ENCODE results near the gene CDS2.

Gene CDS2

GRCh38 chr20:5077761-5078387, 48.9 kb upstream of the CDS2 start:
- peaks cover 21% of the 10 kb centered on the region for H3K4me1 ChIP-seq (ENCODE audit: control insufficient read depth, insufficient read depth, low read length)
- no peaks in the 10 kb centered on the region for H3K36me3 ChIP-seq (ENCODE audit: control insufficient read depth in 2 of 2, insufficient read depth in 1 of 2, low read length in 2 of 2)
- TF ChIP-seq WT1 (tag by site-specific recombination; IDR thresholded peaks at IDR 0.05) (peak; percentile 66; the same call in 1 of the 2 replicates), AEBP2 (tag by site-specific recombination; IDR thresholded peaks at IDR 0.05; ENCODE audit: borderline replicate concordance) (no peak)
- CTCF ChIA-PET, result interaction anchor here (1.0 kb wide), 1 partner anchor 320 kb away, joined by 3 read pairs; no protein-coding TSS in a partner anchor
- H3K4me3 ChIP-seq (ENCODE audit: low read depth, low read length), result no peak overlapping the region
- H3K27ac ChIP-seq (ENCODE audit: extremely low read depth, low read depth, low read length), result no peak overlapping the region
- POLR2A ChIA-PET, result interaction anchor here (0.7 kb wide), 2 partner anchors 135 to 699 kb away, joined by 3 to 4 read pairs; no protein-coding TSS in a partner anchor
- no peaks in the 10 kb centered on the region for H3K9me3 ChIP-seq (ENCODE audit: control insufficient read depth, insufficient read depth, low read depth, low read length)

- H3K27ac ChIP-seq (ENCODE audit: extremely low read depth, low read depth, low read length), result no peak overlapping the region
- CTCF ChIA-PET, result interaction anchor here (0.7 to 1.0 kb wide), 2 partner anchors 43 to 320 kb away, joined by 3 read pairs; no protein-coding TSS in a partner anchor
- POLR2A ChIA-PET, result interaction anchor here (0.7 kb wide), 1 partner anchor 700 kb away, joined by 4 read pairs; no protein-coding TSS in a partner anchor
- no peaks in the 10 kb centered on the region for H3K9me3 ChIP-seq (ENCODE audit: control insufficient read depth, insufficient read depth, low read depth, low read length)
- TF ChIP-seq, protein P1, sequence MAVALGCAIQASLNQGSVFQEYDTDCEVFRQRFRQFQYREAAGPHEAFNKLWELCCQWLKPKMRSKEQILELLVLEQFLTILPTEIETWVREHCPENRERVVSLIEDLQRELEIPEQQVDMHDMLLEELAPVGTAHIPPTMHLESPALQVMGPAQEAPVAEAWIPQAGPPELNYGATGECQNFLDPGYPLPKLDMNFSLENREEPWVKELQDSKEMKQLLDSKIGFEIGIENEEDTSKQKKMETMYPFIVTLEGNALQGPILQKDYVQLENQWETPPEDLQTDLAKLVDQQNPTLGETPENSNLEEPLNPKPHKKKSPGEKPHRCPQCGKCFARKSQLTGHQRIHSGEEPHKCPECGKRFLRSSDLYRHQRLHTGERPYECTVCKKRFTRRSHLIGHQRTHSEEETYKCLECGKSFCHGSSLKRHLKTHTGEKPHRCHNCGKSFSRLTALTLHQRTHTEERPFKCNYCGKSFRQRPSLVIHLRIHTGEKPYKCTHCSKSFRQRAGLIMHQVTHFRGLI (tag by site-specific recombination; IDR thresholded peaks at IDR 0.05), result no peak
- TF ChIP-seq ZNF544 (tag by site-specific recombination; IDR thresholded peaks at IDR 0.05) (no peak), ZNF560 (tag by site-specific recombination; IDR thresholded peaks at IDR 0.05; ENCODE audit: borderline replicate concordance) (no peak), PRDM10 (tag by site-specific recombination; IDR thresholded peaks at IDR 0.05) (no peak), SP3 (tag by site-specific recombination; IDR thresholded peaks at IDR 0.05) (no peak), ZFP41 (tag by site-specific recombination; IDR thresholded peaks at IDR 0.05; ENCODE audit: borderline replicate concordance) (no peak), ZNF311 (tag by site-specific recombination; IDR thresholded peaks at IDR 0.05; ENCODE audit: borderline replicate concordance) (no peak), GLI2 (tag by site-specific recombination; IDR thresholded peaks at IDR 0.05; ENCODE audit: borderline replicate concordance, low read depth) (no peak), ZSCAN23 (tag by site-specific recombination; IDR thresholded peaks at IDR 0.05) (no peak), GFI1B (tag by site-specific recombination; IDR thresholded peaks at IDR 0.05) (no peak), PRDM1 (tag by site-specific recombination; IDR thresholded peaks at IDR 0.05) (no peak)
- TF ChIP-seq, protein P2, sequence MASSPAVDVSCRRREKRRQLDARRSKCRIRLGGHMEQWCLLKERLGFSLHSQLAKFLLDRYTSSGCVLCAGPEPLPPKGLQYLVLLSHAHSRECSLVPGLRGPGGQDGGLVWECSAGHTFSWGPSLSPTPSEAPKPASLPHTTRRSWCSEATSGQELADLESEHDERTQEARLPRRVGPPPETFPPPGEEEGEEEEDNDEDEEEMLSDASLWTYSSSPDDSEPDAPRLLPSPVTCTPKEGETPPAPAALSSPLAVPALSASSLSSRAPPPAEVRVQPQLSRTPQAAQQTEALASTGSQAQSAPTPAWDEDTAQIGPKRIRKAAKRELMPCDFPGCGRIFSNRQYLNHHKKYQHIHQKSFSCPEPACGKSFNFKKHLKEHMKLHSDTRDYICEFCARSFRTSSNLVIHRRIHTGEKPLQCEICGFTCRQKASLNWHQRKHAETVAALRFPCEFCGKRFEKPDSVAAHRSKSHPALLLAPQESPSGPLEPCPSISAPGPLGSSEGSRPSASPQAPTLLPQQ (tag by site-specific recombination; IDR thresholded peaks at IDR 0.05), result no peak
- H3K4me1 ChIP-seq (ENCODE audit: control insufficient read depth, insufficient read depth, low read length), result peaks cover 15% of the 10 kb centered on the region
- no peaks in the 10 kb centered on the region for H3K36me3 ChIP-seq (ENCODE audit: control insufficient read depth in 2 of 2, insufficient read depth in 1 of 2, low read length in 2 of 2)
- H3K4me3 ChIP-seq (ENCODE audit: low read depth, low read length), result no peak overlapping the region
Observed at GRCh38 chr20:5078399-5078958, 48.3 kb upstream of the CDS2 start.

All from HEK293 (cell line).